ENCODE data around the gene MED6.

Gene MED6

GRCh38 chr14:70646705-70647104 lies 46.2 kb upstream of the MED6 start:
- Histone ChIP-seq H2AFZ (ENCODE audit: low read length) (no peak overlapping the region), H3K4me2 (ENCODE audit: low read depth, low read length) (no peak overlapping the region), H3F3A (ENCODE audit: insufficient read depth, low read length) (no peaks in the 10 kb centered on the region), H4K20me1 (ENCODE audit: insufficient read depth, low read length) (no peaks in the 10 kb centered on the region), H3K4me3 (ENCODE audit: low read length) (no peak overlapping the region), H3K79me2 (ENCODE audit: low read length) (no peaks in the 10 kb centered on the region), H3K9me2 (replicated peaks; ENCODE audit: insufficient read depth, low read length) (no peaks in the 10 kb centered on the region), H3K9ac (ENCODE audit: low read length) (no peak overlapping the region), H3K36me3 (replicated peaks; ENCODE audit: insufficient read depth, low read length) (no peaks in the 10 kb centered on the region), H3K9me3 (replicated peaks; ENCODE audit: insufficient read depth, low read length) (no peaks in the 10 kb centered on the region), H3K27me3 (replicated peaks; ENCODE audit: insufficient read depth, low read length) (no peaks in the 10 kb centered on the region), H3K27ac (ENCODE audit: low read length) (no peak overlapping the region), H3K4me1 (ENCODE audit: low read length) (no peaks in the 10 kb centered on the region)
- DNase-seq = no peak
- TF ChIP-seq CTCF (IDR thresholded peaks at IDR 0.05; ENCODE audit: low read length) (no peak), EZH2phosphoT487 (IDR thresholded peaks at IDR 0.05; ENCODE audit: low read length) (no peak), EZH2 (optimal IDR thresholded peaks at IDR 0.05; ENCODE audit: low read depth, low read length) (no peak)

DNA sequence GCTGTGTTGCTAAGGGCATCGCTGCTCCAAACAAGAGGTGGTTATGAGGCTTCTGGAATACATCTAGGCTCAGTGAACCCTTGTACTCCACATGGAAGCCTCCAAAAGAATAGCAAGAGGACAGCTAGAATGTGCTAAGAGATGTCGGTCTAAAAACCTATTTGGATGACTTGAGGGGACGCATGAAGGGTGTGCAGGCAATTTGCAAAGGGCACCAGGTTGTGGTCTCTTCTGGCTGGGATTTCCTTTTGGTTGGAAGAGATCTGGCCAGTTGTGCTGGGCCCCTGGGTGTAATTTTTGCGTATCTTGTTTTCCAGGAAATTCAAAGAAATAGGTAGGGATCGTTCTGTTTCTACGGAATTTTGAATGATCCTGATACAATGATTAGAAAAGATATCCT lies 45.4 kb upstream of the MED6 start:
- Histone ChIP-seq H2AFZ (ENCODE audit: low read length) (no peak overlapping the region), H3K36me3 (replicated peaks; ENCODE audit: insufficient read depth, low read length) (no peaks in the 10 kb centered on the region), H3K27me3 (replicated peaks; ENCODE audit: insufficient read depth, low read length) (no peaks in the 10 kb centered on the region), H3K9me3 (replicated peaks; ENCODE audit: insufficient read depth, low read length) (no peaks in the 10 kb centered on the region), H3K27ac (ENCODE audit: low read length) (no peak overlapping the region), H4K20me1 (ENCODE audit: insufficient read depth, low read length) (no peaks in the 10 kb centered on the region), H3K4me2 (ENCODE audit: low read depth, low read length) (no peak overlapping the region), H3K79me2 (ENCODE audit: low read length) (no peaks in the 10 kb centered on the region), H3K4me1 (ENCODE audit: low read length) (no peaks in the 10 kb centered on the region), H3K4me3 (ENCODE audit: low read length) (no peak overlapping the region), H3F3A (ENCODE audit: insufficient read depth, low read length) (no peaks in the 10 kb centered on the region), H3K9me2 (replicated peaks; ENCODE audit: insufficient read depth, low read length) (no peaks in the 10 kb centered on the region), H3K9ac (ENCODE audit: low read length) (no peak overlapping the region)
- DNase-seq = no peak
- TF ChIP-seq EZH2phosphoT487 (IDR thresholded peaks at IDR 0.05; ENCODE audit: low read length) (no peak), CTCF (IDR thresholded peaks at IDR 0.05; ENCODE audit: low read length) (no peak), EZH2 (optimal IDR thresholded peaks at IDR 0.05; ENCODE audit: low read depth, low read length) (no peak)

DNA sequence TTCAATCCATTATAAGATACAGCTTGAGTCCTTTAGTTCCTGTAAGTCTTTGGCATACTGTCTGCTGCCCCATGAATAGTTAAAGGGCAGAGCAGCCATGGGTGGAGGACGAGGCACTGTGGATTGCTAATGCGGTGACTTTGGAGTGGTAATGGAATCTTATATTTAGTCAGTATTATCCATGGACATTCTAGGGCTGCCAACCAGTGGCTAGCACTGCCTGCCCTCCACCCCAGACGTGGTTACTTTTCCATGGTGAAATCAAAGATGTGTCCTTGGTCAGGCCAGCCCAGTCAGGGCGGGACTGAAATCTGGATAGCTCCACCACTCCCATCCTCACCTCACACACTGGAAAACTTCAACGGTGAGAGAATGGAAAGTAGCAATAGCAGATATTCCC lies 43.5 kb upstream of the MED6 start:
- Histone ChIP-seq H4K20me1 (ENCODE audit: insufficient read depth, low read length) (no peaks in the 10 kb centered on the region), H3K9me3 (replicated peaks; ENCODE audit: insufficient read depth, low read length) (no peaks in the 10 kb centered on the region), H3K36me3 (replicated peaks; ENCODE audit: insufficient read depth, low read length) (no peaks in the 10 kb centered on the region), H3K79me2 (ENCODE audit: low read length) (no peaks in the 10 kb centered on the region), H3K4me1 (ENCODE audit: low read length) (peaks cover 6% of the 10 kb centered on the region; the same call in 1 of the 2 replicates), H3K4me3 (ENCODE audit: low read length) (no peak overlapping the region), H3F3A (ENCODE audit: insufficient read depth, low read length) (no peaks in the 10 kb centered on the region), H3K4me2 (ENCODE audit: low read depth, low read length) (no peak overlapping the region), H2AFZ (ENCODE audit: low read length) (no peak overlapping the region), H3K9ac (ENCODE audit: low read length) (no peak overlapping the region), H3K9me2 (replicated peaks; ENCODE audit: insufficient read depth, low read length) (no peaks in the 10 kb centered on the region), H3K27me3 (replicated peaks; ENCODE audit: insufficient read depth, low read length) (no peaks in the 10 kb centered on the region), H3K27ac (ENCODE audit: low read length) (no peak overlapping the region)
- DNase-seq = no peak
- TF ChIP-seq EZH2phosphoT487 (IDR thresholded peaks at IDR 0.05; ENCODE audit: low read length) (no peak), CTCF (IDR thresholded peaks at IDR 0.05; ENCODE audit: low read length) (no peak), EZH2 (optimal IDR thresholded peaks at IDR 0.05; ENCODE audit: low read depth, low read length) (no peak)

All from MM.1S (cell line).